Panc1 (cell line): ENCODE measurements around the gene CRK. TPM values are rescaled to one million over a fixed set of nuclear protein-coding genes. Genes with fewer than 3 reads are reported as not detected.

Source experiments
- ATAC-seq: fragments of 200-7000 bp; cut with Tn5 transposase; 2 replicates; pipeline ENCODE4 v1.9.1; 2020; ENCODE audit warnings: mild to moderate bottlenecking, moderate library complexity
- BruUV-seq: library from RNA; stranded (reverse); fragments of 400-500 nt; replicated peaks from 2 replicates; lab custom pipeline; 2021; lab: Mats Ljungman, UMichigan
- CTCF ChIA-PET: fragments of 300-600 bp; sonication (Branson Sonifier 250); formaldehyde crosslinking; loops from one replicate; lab custom pipeline; 2022; ENCODE audit warnings: antibody characterized with exemption; lab: Charles Lee
- POLR2A ChIA-PET: fragments of 300-600 bp; sonication (Branson Sonifier 250); formaldehyde crosslinking; loops from one replicate; lab custom pipeline; 2022; ENCODE audit warnings: antibody characterized with exemption; lab: Charles Lee
- DNase-seq: peaks from one replicate; pipeline ENCODE4 v3.0.0-alpha.2; 2010; ENCODE audit warnings: low read depth, low spot score
- H3K27ac ChIP-seq: 2 replicates; pipeline ENCODE4 v1.5.1; 2011; ENCODE audit warnings: mild to moderate bottlenecking, low read length, inconsistent platforms
- H3K27me3 ChIP-seq: fragments of 200-500 bp; sonication (Bioruptor generic); 2 replicates; pipeline ENCODE4 v1.6.0; 2014; ENCODE audit warnings: low read length, inconsistent platforms; ENCODE audit not compliant: control insufficient read depth, insufficient read depth
- H3K36me3 ChIP-seq: fragments of 200-500 bp; sonication (Bioruptor generic); 2 replicates; pipeline ENCODE4 v1.5.1; 2014; ENCODE audit warnings: inconsistent platforms, mild to moderate bottlenecking, low read length, moderate library complexity; ENCODE audit not compliant: control insufficient read depth, insufficient read depth
- H3K4me1 ChIP-seq: 2 replicates; pipeline ENCODE4 v1.5.1; 2011; ENCODE audit warnings: inconsistent platforms, mild to moderate bottlenecking, low read length, moderate library complexity; ENCODE audit not compliant: control insufficient read depth, insufficient read depth
- H3K4me3 ChIP-seq, 2 experiments: 2 replicates each; pipeline ENCODE4 v1.5.1; 2011 to 2012; ENCODE audit warnings: low read depth in 2 of 2, low read length in 2 of 2, mild to moderate bottlenecking in 2 of 2, inconsistent platforms in 1 of 2, moderate library complexity in 1 of 2
- H3K9me3 ChIP-seq: fragments of 200-500 bp; sonication (Bioruptor generic); 2 replicates; pipeline ENCODE4 v1.5.1; 2014; ENCODE audit warnings: low read depth, mild to moderate bottlenecking, inconsistent platforms, low read length, moderate library complexity; ENCODE audit not compliant: control insufficient read depth, insufficient read depth
- CTCF ChIP-seq: fragments of 450-650 bp; IDR thresholded peaks from 2 replicates; pipeline ENCODE4 v1.5.1; 2017; ENCODE audit warnings: mild to moderate bottlenecking
- POLR2AphosphoS5 ChIP-seq: IDR thresholded peaks from 2 replicates; pipeline ENCODE4 v1.6.1; 2012; ENCODE audit warnings: mild to moderate bottlenecking, low read depth, low read length, moderate library complexity
- REST ChIP-seq, 2 experiments: IDR thresholded peaks; 2 replicates each; pipeline ENCODE4 v1.6.1; 2011 to 2012; ENCODE audit warnings: low read depth in 2 of 2, control low read depth in 1 of 2, low read length in 1 of 2, mild to moderate bottlenecking in 1 of 2, moderate library complexity in 1 of 2; ENCODE audit not compliant: insufficient read depth in 1 of 2
- SIN3A ChIP-seq: IDR thresholded peaks from 2 replicates; pipeline ENCODE4 v1.6.1; 2012; ENCODE audit warnings: low read depth, mild to moderate bottlenecking, low read length, moderate library complexity, borderline replicate concordance; ENCODE audit not compliant: insufficient read depth
- TCF7L2 ChIP-seq: IDR thresholded peaks from 2 replicates; pipeline ENCODE4 v1.6.1; 2011; ENCODE audit warnings: mild to moderate bottlenecking, low read depth, low read length, inconsistent platforms
- in situ Hi-C: cut with HindIII; loops from 2 replicates; pipeline ENCODE4 v1.10.0; 2016; ENCODE audit warnings: low sequenced_read_pairs, low pct_unique_long_range_greater_than_20kb
- intact Hi-C: fragments of 100-400 bp; cut with micrococcal nuclease; formaldehyde crosslinking; loops from one replicate; pipeline ENCODE4 v1.10.0; 2022; ENCODE audit not compliant: unreplicated experiment
- total RNA-seq: library from RNA; stranded (reverse); gene quantifications from one replicate; pipeline ENCODE4 v1.2.1, GENCODE V29; 2021; ENCODE audit not compliant: unreplicated experiment

The CRK gene
- total RNA-seq, 1 experiment from 2014 or later: 67.0 TPM

- Histone ChIP-seq H3K27me3 (no peaks in the 10 kb centered on the region), H3K27ac (no peak overlapping the region), H3K4me1 (peaks cover 4% of the 10 kb centered on the region; the same call in 1 of the 2 replicates), H3K4me3 (no peak overlapping the region), H3K36me3 (peaks cover 5% of the 10 kb centered on the region), H3K9me3 (no peaks in the 10 kb centered on the region)
- no peak for TF ChIP-seq CTCF
- TF ChIP-seq POLR2AphosphoS5: no peak
- no peak for TF ChIP-seq SIN3A
- no peak for TF ChIP-seq TCF7L2
- no peak for TF ChIP-seq REST (IDR thresholded peaks at IDR 0.05; ENCODE audit: insufficient read depth in 1 of 2, low read depth in 2 of 2, low read length in 1 of 2)
- intact Hi-C loops: no loop called here
- CTCF ChIA-PET: no interaction called here
- no peak for DNase-seq
- no peak for ATAC-seq
- in situ Hi-C loops: no loop called here
- no TSS peak for BruUV-seq
- POLR2A ChIA-PET: no interaction called here
These were observed 12.0 kb upstream of the CRK start for GRCh38 chr17:1467898-1468492.

- DNase-seq (no peak), ATAC-seq (no peak)
- no peak overlapping the region for H3K4me3 ChIP-seq
- no peak overlapping the region for H3K27ac ChIP-seq
- ChIA-PET POLR2A (no interaction called here), CTCF (no interaction called here)
- H3K4me1 ChIP-seq: peaks cover 6% of the 10 kb centered on the region; the same call in 1 of the 2 replicates
- in situ Hi-C loops: no loop called here
- H3K36me3 ChIP-seq: peaks cover 5% of the 10 kb centered on the region
- intact Hi-C loops: no loop called here
- H3K9me3 ChIP-seq: no peaks in the 10 kb centered on the region
- no TSS peak for BruUV-seq
- TF ChIP-seq SIN3A (no peak), TCF7L2 (no peak), CTCF (no peak), POLR2AphosphoS5 (no peak), REST (IDR thresholded peaks at IDR 0.05; ENCODE audit: insufficient read depth in 1 of 2, low read depth in 2 of 2, low read length in 1 of 2) (no peak)
- no peaks in the 10 kb centered on the region for H3K27me3 ChIP-seq
These were observed 11.2 kb upstream of the CRK start for GRCh38 chr17:1467258-1467657.
